Measurements from ENCODE around the gene CMC2.

CMC2 gene

DNA sequence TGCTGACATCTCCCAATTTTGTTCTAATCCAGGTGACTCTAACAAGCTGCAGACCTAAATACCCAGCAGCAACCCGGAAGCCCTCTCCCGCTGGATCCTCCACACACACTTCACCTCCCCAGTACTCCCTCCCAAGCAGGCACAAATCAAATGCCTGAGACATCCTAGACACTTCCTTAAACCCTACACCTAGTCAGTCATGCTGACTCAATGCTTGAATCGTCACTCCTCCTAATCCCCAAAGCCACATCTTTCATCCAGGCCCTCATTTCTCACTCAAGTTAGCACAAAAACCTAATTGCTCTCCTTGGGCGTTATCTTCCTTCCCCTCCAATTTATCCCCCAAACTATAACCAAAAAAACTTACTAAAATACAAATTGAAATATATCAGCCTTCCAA is 32.7 kb downstream of the CMC2 start:
- no peaks in the 10 kb centered on the region for H3K9me3 ChIP-seq (ENCODE audit: control insufficient read depth in 2 of 2, low read length in 2 of 2)
- H3K4me1 ChIP-seq (ENCODE audit: control insufficient read depth, insufficient read depth, low read length): no peaks in the 10 kb centered on the region
- no peak overlapping the region for H3K27ac ChIP-seq (ENCODE audit: low read length)
- H3K4me3 ChIP-seq (ENCODE audit: low read length in 2 of 2): no peak overlapping the region
- peaks cover 3 to 6% of the 10 kb centered on the region in 2 donors for H3K36me3 ChIP-seq (ENCODE audit: control insufficient read depth in 2 of 2, insufficient read depth in 2 of 2, low read length in 2 of 2)
- H3K27me3 ChIP-seq (ENCODE audit: control insufficient read depth in 1 of 2, insufficient read depth in 2 of 2, low read length in 2 of 2): no peaks in the 10 kb centered on the region
- no peak overlapping the region for H3K9ac ChIP-seq (ENCODE audit: low read length in 2 of 2)

DNA sequence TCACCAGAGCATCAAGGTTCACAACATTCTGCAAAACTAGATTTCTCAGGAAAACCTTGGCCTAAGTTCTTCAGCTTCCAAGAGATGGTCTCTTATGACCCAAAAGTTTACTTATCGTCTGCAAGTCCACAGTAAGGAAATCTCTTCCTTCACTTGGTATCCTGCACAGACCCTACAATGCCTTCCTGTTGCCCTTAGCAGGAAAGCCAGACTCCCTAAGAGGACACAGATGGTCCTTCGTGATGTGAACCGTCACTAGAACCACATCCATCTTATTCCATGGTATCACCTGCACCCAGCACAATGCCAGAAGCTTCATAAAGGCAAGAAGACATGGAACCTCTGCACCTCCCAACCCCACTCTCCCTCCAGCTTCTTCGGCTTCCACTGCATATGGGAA is 34.1 kb downstream of the CMC2 start:
- Histone ChIP-seq H3K9me3 (ENCODE audit: control insufficient read depth in 2 of 2, low read length in 2 of 2) (no peaks in the 10 kb centered on the region), H3K36me3 (ENCODE audit: control insufficient read depth in 2 of 2, insufficient read depth in 2 of 2, low read length in 2 of 2) (peaks cover 3 to 6% of the 10 kb centered on the region in 2 donors), H3K27ac (ENCODE audit: low read length) (no peak overlapping the region), H3K27me3 (ENCODE audit: control insufficient read depth in 1 of 2, insufficient read depth in 2 of 2, low read length in 2 of 2) (no peaks in the 10 kb centered on the region), H3K9ac (ENCODE audit: low read length in 2 of 2) (no peak overlapping the region), H3K4me3 (ENCODE audit: low read length in 2 of 2) (no peak overlapping the region), H3K4me1 (ENCODE audit: control insufficient read depth, insufficient read depth, low read length) (no peaks in the 10 kb centered on the region)

DNA sequence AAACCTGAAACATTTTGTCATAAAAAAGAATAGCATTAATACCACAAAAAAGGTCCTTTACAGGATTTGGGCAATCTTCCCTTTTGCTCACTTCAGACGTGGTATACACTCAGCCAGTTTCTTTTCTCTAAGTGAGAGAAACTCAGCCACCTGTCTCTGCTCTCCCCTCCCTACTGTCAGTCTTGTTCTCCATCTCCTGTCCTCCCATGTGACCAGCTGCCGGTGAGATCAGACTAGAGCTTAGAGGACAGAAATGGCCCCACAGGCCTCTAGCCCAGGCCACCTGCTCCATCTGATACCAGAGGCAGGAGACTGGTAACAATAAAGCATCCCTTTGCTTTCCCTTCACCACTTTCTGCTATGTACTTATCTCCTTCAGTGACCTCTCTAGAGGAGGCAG is 34.9 kb downstream of the CMC2 start:
- Histone ChIP-seq H3K9me3 (ENCODE audit: control insufficient read depth in 2 of 2, low read length in 2 of 2) (no peaks in the 10 kb centered on the region), H3K36me3 (ENCODE audit: control insufficient read depth in 2 of 2, insufficient read depth in 2 of 2, low read length in 2 of 2) (peaks cover 3 to 6% of the 10 kb centered on the region in 2 donors), H3K4me3 (ENCODE audit: low read length in 2 of 2) (no peak overlapping the region), H3K27ac (ENCODE audit: low read length) (no peak overlapping the region), H3K4me1 (ENCODE audit: control insufficient read depth, insufficient read depth, low read length) (no peaks in the 10 kb centered on the region), H3K9ac (ENCODE audit: low read length in 2 of 2) (no peak overlapping the region), H3K27me3 (ENCODE audit: control insufficient read depth in 1 of 2, insufficient read depth in 2 of 2, low read length in 2 of 2) (no peaks in the 10 kb centered on the region)

DNA sequence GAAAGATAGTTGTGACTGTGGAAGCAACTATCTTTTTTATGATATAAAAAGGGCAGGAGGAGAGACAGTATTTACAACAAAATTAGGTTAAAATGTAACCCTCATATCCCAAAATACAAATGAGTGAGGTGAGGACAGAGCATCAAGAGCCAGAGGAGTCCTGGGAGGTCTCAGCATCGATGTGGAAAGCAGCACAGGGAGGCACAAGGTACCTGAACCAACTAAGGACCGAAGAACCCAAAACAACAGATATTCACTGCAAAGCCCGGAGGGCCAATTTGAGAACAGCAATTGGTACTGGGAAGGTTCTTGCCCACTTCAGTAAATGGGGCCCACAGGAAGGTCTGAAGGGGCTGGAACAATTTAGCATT is 37.6 kb downstream of the CMC2 start:
- Histone ChIP-seq H3K9me3 (ENCODE audit: control insufficient read depth in 2 of 2, low read length in 2 of 2) (no peaks in the 10 kb centered on the region), H3K4me3 (ENCODE audit: low read length in 2 of 2) (no peak overlapping the region), H3K27me3 (ENCODE audit: control insufficient read depth in 1 of 2, insufficient read depth in 2 of 2, low read length in 2 of 2) (no peaks in the 10 kb centered on the region), H3K36me3 (ENCODE audit: control insufficient read depth in 2 of 2, insufficient read depth in 2 of 2, low read length in 2 of 2) (peaks cover 3 to 4% of the 10 kb centered on the region in 2 donors), H3K4me1 (ENCODE audit: control insufficient read depth, insufficient read depth, low read length) (no peaks in the 10 kb centered on the region), H3K27ac (ENCODE audit: low read length) (no peak overlapping the region), H3K9ac (ENCODE audit: low read length in 2 of 2) (no peak overlapping the region)

DNA sequence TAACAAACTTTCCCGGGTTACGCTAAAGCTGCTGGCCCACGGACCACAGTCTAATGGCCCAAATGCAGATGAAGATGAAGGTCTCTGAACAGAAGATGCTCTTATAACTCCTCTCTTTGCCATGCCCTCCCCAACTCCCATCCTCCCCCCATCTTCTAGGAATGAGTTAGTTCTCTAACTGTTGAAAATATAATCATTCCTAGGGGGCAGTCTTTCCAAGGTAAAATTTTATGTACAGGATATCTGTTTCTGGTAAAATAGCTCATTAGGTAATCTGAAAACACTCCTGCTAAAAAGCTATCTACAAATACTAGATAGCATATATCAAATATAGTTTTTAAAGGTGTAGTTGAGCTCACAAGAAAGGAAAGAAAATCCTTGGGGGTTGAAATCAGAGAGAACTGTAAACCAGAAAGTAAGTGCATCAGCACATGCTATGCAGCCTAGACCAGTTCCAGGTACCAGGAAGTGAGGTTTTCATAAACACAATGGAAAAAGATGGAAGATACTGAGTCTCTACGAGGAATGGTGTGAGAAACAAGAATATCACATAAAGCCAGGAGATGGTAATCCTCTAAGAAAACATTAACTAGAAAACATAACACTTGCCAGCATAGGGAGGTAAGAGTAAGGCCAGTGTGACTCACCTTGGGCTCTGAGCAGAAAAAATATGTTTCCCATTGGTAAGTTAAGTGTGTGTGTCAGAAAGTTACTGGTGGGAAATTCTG is 38.1 kb downstream of the CMC2 start:
- Histone ChIP-seq H3K4me1 (ENCODE audit: control insufficient read depth, insufficient read depth, low read length) (no peaks in the 10 kb centered on the region), H3K9ac (ENCODE audit: low read length in 2 of 2) (no peak overlapping the region), H3K36me3 (ENCODE audit: control insufficient read depth in 2 of 2, insufficient read depth in 2 of 2, low read length in 2 of 2) (peaks cover 3 to 4% of the 10 kb centered on the region in 2 donors), H3K27ac (ENCODE audit: low read length) (no peak overlapping the region), H3K27me3 (ENCODE audit: control insufficient read depth in 1 of 2, insufficient read depth in 2 of 2, low read length in 2 of 2) (no peaks in the 10 kb centered on the region), H3K9me3 (ENCODE audit: control insufficient read depth in 2 of 2, low read length in 2 of 2) (no peaks in the 10 kb centered on the region), H3K4me3 (ENCODE audit: low read length in 2 of 2) (no peak overlapping the region)

DNA sequence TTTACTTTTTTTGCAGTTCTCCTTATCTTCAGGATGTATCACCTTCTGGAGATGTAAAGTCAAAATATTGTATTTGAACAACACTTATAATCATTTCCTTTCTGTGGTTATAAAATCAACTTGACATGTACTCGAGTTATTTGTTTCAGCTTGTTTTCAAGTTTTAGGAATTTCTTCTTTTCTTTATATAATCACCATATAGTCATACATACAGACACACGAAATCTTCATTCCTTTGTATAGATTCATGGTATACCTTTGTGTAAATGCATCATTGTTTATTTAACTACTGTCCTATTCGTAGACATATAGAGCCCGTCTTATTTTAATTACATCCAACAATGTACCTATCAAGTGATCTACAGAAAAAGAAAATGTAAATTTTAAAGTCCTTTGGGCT is 40.1 kb downstream of the CMC2 start:
- no peaks in the 10 kb centered on the region for H3K4me1 ChIP-seq (ENCODE audit: control insufficient read depth, insufficient read depth, low read length)
- no peaks in the 10 kb centered on the region for H3K27me3 ChIP-seq (ENCODE audit: control insufficient read depth in 1 of 2, insufficient read depth in 2 of 2, low read length in 2 of 2)
- H3K4me3 ChIP-seq (ENCODE audit: low read length in 2 of 2): no peak overlapping the region
- no peak overlapping the region for H3K27ac ChIP-seq (ENCODE audit: low read length)
- H3K9me3 ChIP-seq (ENCODE audit: control insufficient read depth in 2 of 2, low read length in 2 of 2): no peaks in the 10 kb centered on the region
- H3K9ac ChIP-seq (ENCODE audit: low read length in 2 of 2): no peak overlapping the region
- peaks cover under 1 to 3% of the 10 kb centered on the region in 2 donors for H3K36me3 ChIP-seq (ENCODE audit: control insufficient read depth in 2 of 2, insufficient read depth in 2 of 2, low read length in 2 of 2)

DNA sequence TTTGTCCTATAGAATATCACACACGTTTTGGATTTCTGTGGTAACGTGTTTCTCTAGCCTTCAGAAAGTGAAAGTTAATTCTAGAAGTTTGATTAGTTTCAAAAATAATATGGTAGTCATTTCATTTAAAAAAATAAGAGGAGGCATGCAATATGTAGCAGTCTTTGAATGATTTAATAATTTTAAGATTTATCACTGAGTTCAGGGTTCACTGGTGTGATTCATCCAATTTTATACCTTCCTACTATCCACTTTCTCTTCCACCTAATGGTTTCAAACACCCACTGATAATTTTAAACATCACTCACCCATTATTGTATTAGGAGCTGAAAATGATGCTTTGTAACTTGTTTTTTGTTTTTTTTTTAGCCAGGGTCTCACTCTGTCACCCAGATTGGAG is 42.3 kb downstream of the CMC2 start:
- H3K9ac ChIP-seq (ENCODE audit: low read length in 2 of 2): no peak overlapping the region
- H3K9me3 ChIP-seq (ENCODE audit: control insufficient read depth in 2 of 2, low read length in 2 of 2): no peaks in the 10 kb centered on the region
- H3K36me3 ChIP-seq (ENCODE audit: control insufficient read depth in 2 of 2, insufficient read depth in 2 of 2, low read length in 2 of 2): no peaks in the 10 kb centered on the region
- H3K4me3 ChIP-seq (ENCODE audit: low read length in 2 of 2): no peak overlapping the region
- H3K4me1 ChIP-seq (ENCODE audit: control insufficient read depth, insufficient read depth, low read length): no peaks in the 10 kb centered on the region
- H3K27me3 ChIP-seq (ENCODE audit: control insufficient read depth in 1 of 2, insufficient read depth in 2 of 2, low read length in 2 of 2): no peaks in the 10 kb centered on the region
- no peak overlapping the region for H3K27ac ChIP-seq (ENCODE audit: low read length)

DNA sequence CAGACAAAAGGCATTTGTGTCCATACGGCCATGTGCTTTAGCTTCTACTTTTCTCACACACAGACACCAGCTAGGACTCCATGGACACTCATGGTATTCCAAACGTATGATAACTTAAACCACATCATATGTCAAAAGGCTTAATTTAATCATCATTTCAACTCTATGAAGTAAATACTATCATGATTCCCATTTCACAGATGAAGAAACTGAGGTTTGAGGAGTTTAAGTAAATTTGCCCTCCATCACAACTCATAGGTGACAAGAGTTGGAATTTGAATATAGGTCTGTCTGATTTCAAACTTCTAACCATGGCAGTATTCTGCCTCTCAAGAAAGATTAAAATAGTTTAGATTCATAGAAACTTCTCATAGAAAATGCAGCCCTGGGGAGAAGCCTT is 43.8 kb downstream of the CMC2 start:
- no peaks in the 10 kb centered on the region for H3K4me1 ChIP-seq (ENCODE audit: control insufficient read depth, insufficient read depth, low read length)
- H3K4me3 ChIP-seq (ENCODE audit: low read length in 2 of 2): no peak overlapping the region
- H3K36me3 ChIP-seq (ENCODE audit: control insufficient read depth in 2 of 2, insufficient read depth in 2 of 2, low read length in 2 of 2): no peaks in the 10 kb centered on the region
- H3K27ac ChIP-seq (ENCODE audit: low read length): no peak overlapping the region
- H3K9ac ChIP-seq (ENCODE audit: low read length in 2 of 2): no peak overlapping the region
- H3K27me3 ChIP-seq (ENCODE audit: control insufficient read depth in 1 of 2, insufficient read depth in 2 of 2, low read length in 2 of 2): no peaks in the 10 kb centered on the region
- H3K9me3 ChIP-seq (ENCODE audit: control insufficient read depth in 2 of 2, low read length in 2 of 2): no peaks in the 10 kb centered on the region

DNA sequence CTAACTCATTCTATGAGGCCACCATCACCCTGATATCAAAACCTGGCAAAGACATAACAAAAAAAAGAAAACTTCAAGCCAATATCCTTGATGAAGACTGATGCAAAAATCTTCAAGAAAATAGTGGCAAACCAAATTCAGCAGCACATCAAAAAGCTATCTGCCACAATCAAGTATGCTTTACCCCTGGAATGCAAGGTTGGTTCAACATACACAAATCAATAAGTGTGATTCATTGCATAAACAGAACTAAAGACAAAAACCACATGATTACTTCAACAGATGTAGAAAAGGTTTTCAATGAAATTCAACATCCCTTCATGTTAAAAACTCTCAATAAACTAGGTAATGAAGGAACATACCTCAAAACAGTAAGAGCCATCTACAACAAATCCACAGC is 48.4 kb downstream of the CMC2 start:
- Histone ChIP-seq H3K9me3 (ENCODE audit: control insufficient read depth in 2 of 2, low read length in 2 of 2) (peaks cover 0 to 3% of the 10 kb centered on the region in 2 donors), H3K27ac (ENCODE audit: low read length) (no peak overlapping the region)

DNA sequence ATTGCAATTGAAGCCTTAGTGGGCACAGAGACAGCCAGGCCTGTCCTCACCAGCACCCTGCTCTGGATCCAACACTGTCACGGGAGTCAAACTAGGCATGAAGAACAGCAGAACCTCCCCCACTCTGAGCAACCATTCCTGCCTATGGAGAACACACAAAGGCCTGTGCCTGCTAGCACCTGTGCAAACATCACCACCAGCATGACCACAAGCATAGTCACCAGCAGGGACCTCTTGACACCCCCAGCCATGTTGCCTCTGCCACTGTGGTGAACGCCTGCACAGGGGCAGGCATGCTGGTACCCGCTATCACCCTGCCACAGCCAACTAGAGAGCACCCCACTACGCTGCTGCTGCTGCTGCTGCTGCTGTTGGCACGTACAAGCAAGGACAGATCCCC is 51.7 kb downstream of the CMC2 start:
- Histone ChIP-seq H3K9me3 (ENCODE audit: control insufficient read depth in 2 of 2, low read length in 2 of 2) (peaks cover 0 to 3% of the 10 kb centered on the region in 2 donors), H3K4me1 (ENCODE audit: control insufficient read depth, insufficient read depth, low read length) (no peaks in the 10 kb centered on the region), H3K9ac (ENCODE audit: low read length in 2 of 2) (no peak overlapping the region), H3K36me3 (ENCODE audit: control insufficient read depth in 2 of 2, insufficient read depth in 2 of 2, low read length in 2 of 2) (no peaks in the 10 kb centered on the region), H3K4me3 (ENCODE audit: low read length in 2 of 2) (no peak overlapping the region), H3K27me3 (ENCODE audit: control insufficient read depth in 1 of 2, insufficient read depth in 2 of 2, low read length in 2 of 2) (no peaks in the 10 kb centered on the region), H3K27ac (ENCODE audit: low read length) (no peak overlapping the region)

More for the DNA sequence above, 48.4 kb downstream of the CMC2 start:
- H3K36me3 ChIP-seq (ENCODE audit: control insufficient read depth in 2 of 2, insufficient read depth in 2 of 2, low read length in 2 of 2): no peaks in the 10 kb centered on the region
- H3K4me1 ChIP-seq (ENCODE audit: control insufficient read depth, insufficient read depth, low read length): no peaks in the 10 kb centered on the region
- no peak overlapping the region for H3K4me3 ChIP-seq (ENCODE audit: low read length in 2 of 2)
- H3K27me3 ChIP-seq (ENCODE audit: control insufficient read depth in 1 of 2, insufficient read depth in 2 of 2, low read length in 2 of 2): no peaks in the 10 kb centered on the region
- H3K9ac ChIP-seq (ENCODE audit: low read length in 2 of 2): no peak overlapping the region

DNA sequence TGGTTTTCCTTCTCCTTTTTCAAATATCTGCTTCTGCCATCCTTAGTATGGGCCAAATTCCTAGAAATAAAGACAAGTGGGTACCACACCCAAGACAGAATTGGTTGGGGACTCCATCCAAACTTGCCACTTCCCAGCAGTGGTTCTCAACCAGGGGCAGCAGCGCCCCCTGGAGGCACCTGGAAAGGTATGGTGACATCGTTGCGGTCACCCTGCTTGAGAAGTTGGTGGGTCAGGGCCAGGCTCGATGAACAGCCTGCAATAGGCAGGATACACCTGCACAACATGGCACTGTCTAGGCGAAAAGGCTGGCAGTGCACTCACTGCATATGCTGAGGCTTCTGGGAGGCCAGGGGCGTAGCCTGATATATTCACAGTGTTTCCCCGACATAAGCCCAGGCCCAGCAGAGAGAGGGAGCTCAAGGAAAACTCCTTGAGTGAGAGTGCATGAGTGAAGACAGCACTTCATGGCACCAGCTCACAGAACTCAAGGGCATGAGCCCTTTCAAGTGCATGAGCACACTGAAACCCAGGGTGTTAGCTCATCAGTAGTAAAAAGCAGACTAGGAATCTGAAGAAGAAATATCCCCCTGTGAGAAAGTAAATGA is 57.7 kb downstream of the CMC2 start:
- Histone ChIP-seq H3K4me3 (ENCODE audit: low read length in 2 of 2) (no peak overlapping the region), H3K27me3 (ENCODE audit: control insufficient read depth in 1 of 2, insufficient read depth in 2 of 2, low read length in 2 of 2) (peaks cover 2 to 4% of the 10 kb centered on the region in 2 donors), H3K9me3 (ENCODE audit: control insufficient read depth in 2 of 2, low read length in 2 of 2) (no peaks in the 10 kb centered on the region), H3K4me1 (ENCODE audit: control insufficient read depth, insufficient read depth, low read length) (no peaks in the 10 kb centered on the region), H3K27ac (ENCODE audit: low read length) (no peak overlapping the region), H3K9ac (ENCODE audit: low read length in 2 of 2) (no peak overlapping the region), H3K36me3 (ENCODE audit: control insufficient read depth in 2 of 2, insufficient read depth in 2 of 2, low read length in 2 of 2) (no peaks in the 10 kb centered on the region)
